Endothelial cell of umbilical vein (primary cell): Measurements from ENCODE around the gene DUSP10. TPM values are rescaled to one million over a fixed set of nuclear protein-coding genes. Genes with fewer than 3 reads are reported as not detected.

Experiments
- BruUV-seq: library from RNA; stranded (reverse); fragments of 400-500 nt; replicated peaks from 2 replicates; lab custom pipeline; 2021; lab: Mats Ljungman, UMichigan
- CTCF ChIA-PET: fragments of 300-600, 350-600 bp; sonication (Branson Sonifier 250); formaldehyde crosslinking; loops from one replicate; lab custom pipeline; 2021; ENCODE audit warnings: antibody characterized with exemption, inconsistent platforms; lab: Charles Lee
- POLR2A ChIA-PET: fragments of 300-600, 350-600 bp; sonication (Branson Sonifier 250); formaldehyde crosslinking; loops from one replicate; lab custom pipeline; 2021; ENCODE audit warnings: antibody characterized with exemption, inconsistent platforms; lab: Charles Lee
- DNase-seq: peaks from one replicate; pipeline ENCODE4 v3.0.0-alpha.2; 2011; ENCODE audit warnings: low read depth, low spot score
- FAIRE-seq: peaks from 2 replicates; lab custom pipeline; 2011; peaks lifted over from hg19 to GRCh38; lab: Jason Lieb, UNC
- H2AFZ ChIP-seq: 2 replicates; pipeline ENCODE4 v1.6.0; 2012; ENCODE audit warnings: low read depth, low read length, control low read depth, inconsistent platforms
- H3K27ac ChIP-seq: 2 replicates; pipeline ENCODE4 v1.5.1; 2011; ENCODE audit warnings: low read depth, mild to moderate bottlenecking, control low read depth, low read length, moderate library complexity; ENCODE audit not compliant: insufficient read depth
- H3K27me3 ChIP-seq, 2 experiments: 2 replicates each; pipeline versions ENCODE4 v1.6.0 to v1.6.1; 2011; ENCODE audit warnings: low read length in 2 of 2, mixed read lengths in 1 of 2; ENCODE audit not compliant: control insufficient read depth in 2 of 2, insufficient read depth in 2 of 2
- H3K36me3 ChIP-seq, 2 experiments: 2 replicates in 1 of 2; 3 replicates in 1 of 2; pipeline ENCODE4 v1.5.1; 2011; ENCODE audit warnings: low read length in 2 of 2, mild to moderate bottlenecking in 1 of 2, moderate library complexity in 1 of 2; ENCODE audit not compliant: control insufficient read depth in 2 of 2, insufficient read depth in 2 of 2; ENCODE audit errors: extremely low read depth in 1 of 2
- H3K4me1 ChIP-seq: 3 replicates; pipeline ENCODE4 v1.5.1; 2011; ENCODE audit warnings: mild to moderate bottlenecking, low read length; ENCODE audit not compliant: control insufficient read depth, insufficient read depth; ENCODE audit errors: extremely low read depth
- H3K4me2 ChIP-seq: 2 replicates; pipeline ENCODE4 v1.6.1; 2011; ENCODE audit warnings: low read length, control low read depth, mixed read lengths; ENCODE audit not compliant: insufficient read depth
- H3K4me3 ChIP-seq, 3 experiments: fragments of 200-600 bp in 1 of 3; sonication (generic), shearing (Covaris generic) in 1 of 3; replicated peaks in 1 of 3; 2 replicates each; pipeline ENCODE4 v1.5.1; 2011 to 2016; ENCODE audit warnings: control low read depth in 3 of 3, low read length in 3 of 3, mild to moderate bottlenecking in 2 of 3, inconsistent platforms in 1 of 3, low read depth in 1 of 3, moderate library complexity in 1 of 3; ENCODE audit not compliant: insufficient read depth in 1 of 3
- H3K79me2 ChIP-seq: 2 replicates; pipeline ENCODE4 v1.6.0; 2012; ENCODE audit warnings: low read length, inconsistent platforms; ENCODE audit not compliant: control insufficient read depth, insufficient read depth
- H3K9ac ChIP-seq: replicated peaks from 2 replicates; pipeline ENCODE3; 2011; ENCODE audit warnings: low read length, control low read depth; ENCODE audit not compliant: insufficient read depth; ENCODE audit errors: extremely low read depth
- H3K9me1 ChIP-seq: replicated peaks from 3 replicates; pipeline ENCODE4 v1.6.0; 2011; ENCODE audit warnings: mild to moderate bottlenecking, low read length; ENCODE audit not compliant: control insufficient read depth, insufficient read depth; ENCODE audit errors: extremely low read depth
- H3K9me3 ChIP-seq: replicated peaks from 2 replicates; pipeline ENCODE4 v1.5.1; 2012; ENCODE audit warnings: low read length, inconsistent platforms; ENCODE audit not compliant: control insufficient read depth, insufficient read depth
- H4K20me1 ChIP-seq: replicated peaks from 2 replicates; pipeline ENCODE3; 2011; ENCODE audit warnings: mild to moderate bottlenecking, low read length; ENCODE audit not compliant: control insufficient read depth, insufficient read depth; ENCODE audit errors: extremely low read depth
- EZH2 ChIP-seq: IDR thresholded peaks from 2 replicates; pipeline ENCODE4 v1.6.1; 2012; ENCODE audit warnings: borderline replicate concordance, low read depth, mild to moderate bottlenecking, moderate library complexity, low read length, inconsistent platforms; ENCODE audit not compliant: severe bottlenecking
- FOS ChIP-seq: IDR thresholded peaks from 2 replicates; pipeline ENCODE4 v1.6.1; 2011; ENCODE audit warnings: mild to moderate bottlenecking, low read length, moderate library complexity, borderline replicate concordance; ENCODE audit not compliant: insufficient read depth
- GATA2 ChIP-seq: IDR thresholded peaks from 2 replicates; pipeline ENCODE4 v1.7.0; 2011; ENCODE audit warnings: low read depth, mild to moderate bottlenecking, moderate library complexity, mixed read lengths, low read length; ENCODE audit not compliant: insufficient read length, insufficient read depth
- JUN ChIP-seq: IDR thresholded peaks from 2 replicates; pipeline ENCODE4 v1.6.1; 2011; ENCODE audit warnings: borderline replicate concordance, low read depth; ENCODE audit not compliant: insufficient read length, insufficient read depth
- MYC ChIP-seq: IDR thresholded peaks from one replicate; pipeline ENCODE4 v1.6.1; 2011; ENCODE audit warnings: mild to moderate bottlenecking, low read depth, low read length
- POLR2A ChIP-seq: IDR thresholded peaks from 2 replicates; pipeline ENCODE4 v1.6.1; 2012; ENCODE audit warnings: low read depth, mild to moderate bottlenecking, control low read depth, low read length
- POLR2AphosphoS5 ChIP-seq: IDR thresholded peaks from 2 replicates; pipeline ENCODE4 v1.6.1; 2012; ENCODE audit warnings: low read depth, mild to moderate bottlenecking, control low read depth, low read length, moderate library complexity; ENCODE audit not compliant: insufficient read depth
- dilution Hi-C: fragments of 300-500 bp; cut with MboI; formaldehyde crosslinking; loops from one replicate; pipeline ENCODE4 v1.15.0; 2019; ENCODE audit warnings: low sequenced_read_pairs; ENCODE audit not compliant: extremely low pct_ligation_motif_present
- intact Hi-C: fragments of 100-400 bp; cut with micrococcal nuclease; formaldehyde crosslinking; loops from one replicate; pipeline ENCODE4 v1.10.0; 2022
- polyA plus RNA-seq, 4 experiments: library from polyadenylated mRNA; depleted of rRNA in 3 of 4; stranded (reverse) in 3 of 4; unstranded in 1 of 4; fragments of >200 nt; gene quantifications; 2 replicates each; pipeline versions ENCODE4 v1.2.1 to v1.2.3, GENCODE V29; 2011 to 2012; ENCODE audit warnings: missing spikeins in 1 of 4
- total RNA-seq: library from RNA; stranded (reverse); gene quantifications from 2 replicates; pipeline ENCODE4 v1.2.3, GENCODE V29; 2021
- TF ChIP-seq, protein P1 (sequence below), 2 donors: IDR thresholded peaks; 1 replicate in 1 of 2; 2 replicates in 1 of 2; pipeline ENCODE4 v1.5.1; 2011; ENCODE audit warnings: low read length in 2 of 2, mild to moderate bottlenecking in 2 of 2, moderate library complexity in 2 of 2, control low read depth in 1 of 2, inconsistent platforms in 1 of 2, low read depth in 1 of 2; ENCODE audit not compliant: insufficient read depth in 1 of 2; ENCODE audit errors: extremely low read depth in 1 of 2
- TF ChIP-seq, protein P2 (sequence below): IDR thresholded peaks from 2 replicates; pipeline ENCODE4 v1.6.1; 2011; ENCODE audit not compliant: insufficient read depth, insufficient read length

Gene DUSP10
- total and polyA plus RNA-seq, 2 donors (not counting 3 experiments of a cell fraction or from before 2014, with no cell fraction given): 1.6 to 1.9 TPM

DNA sequence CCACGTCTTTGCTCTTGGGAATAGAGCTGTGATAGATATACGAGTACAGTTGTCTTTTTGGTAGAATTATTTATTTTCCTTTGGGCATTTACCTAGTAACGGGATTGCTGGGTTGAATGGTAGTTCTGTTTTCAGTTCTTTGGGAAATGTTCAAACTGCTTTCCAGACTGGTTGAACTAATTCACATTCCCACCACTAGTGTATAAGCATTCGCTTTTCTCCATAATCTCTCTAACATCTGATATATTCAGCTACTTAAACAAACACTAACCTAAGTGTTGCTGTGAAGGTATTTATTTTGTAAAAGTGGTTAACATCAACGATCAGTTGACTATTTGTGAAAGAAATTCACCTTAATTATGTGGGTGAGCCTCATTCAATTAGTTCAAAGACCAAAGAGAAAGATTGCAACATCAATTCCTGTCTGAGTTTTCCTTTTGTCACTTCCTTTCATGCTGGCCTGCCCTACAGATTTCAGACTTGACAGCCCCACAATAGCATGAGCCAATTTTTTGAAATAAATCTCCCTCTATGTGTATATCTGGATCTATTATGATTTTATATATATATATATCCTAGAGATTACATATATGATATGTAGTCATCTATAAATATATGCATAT is 26.7 kb upstream of the DUSP10 start:
- H3K4me2 ChIP-seq: no peak overlapping the region
- no peaks in the 10 kb centered on the region for H3K36me3 ChIP-seq
- dilution Hi-C loops: no loop called here
- H3K9me1 ChIP-seq: no peaks in the 10 kb centered on the region
- H3K27me3 ChIP-seq: no peaks in the 10 kb centered on the region
- CTCF ChIA-PET: no interaction called here
- H3K27ac ChIP-seq: no peak overlapping the region
- no peaks in the 10 kb centered on the region for H3K9me3 ChIP-seq
- H3K79me2 ChIP-seq: no peaks in the 10 kb centered on the region
- FAIRE-seq: no peak
- peak; percentile 32 for DNase-seq
- no peak overlapping the region for H3K9ac ChIP-seq
- intact Hi-C loops: no loop called here
- H4K20me1 ChIP-seq: no peaks in the 10 kb centered on the region
- no TSS peak for BruUV-seq
- no peak for TF ChIP-seq MYC
- no peak for TF ChIP-seq POLR2AphosphoS5
- TF ChIP-seq GATA2: no peak
- TF ChIP-seq, protein P1, sequence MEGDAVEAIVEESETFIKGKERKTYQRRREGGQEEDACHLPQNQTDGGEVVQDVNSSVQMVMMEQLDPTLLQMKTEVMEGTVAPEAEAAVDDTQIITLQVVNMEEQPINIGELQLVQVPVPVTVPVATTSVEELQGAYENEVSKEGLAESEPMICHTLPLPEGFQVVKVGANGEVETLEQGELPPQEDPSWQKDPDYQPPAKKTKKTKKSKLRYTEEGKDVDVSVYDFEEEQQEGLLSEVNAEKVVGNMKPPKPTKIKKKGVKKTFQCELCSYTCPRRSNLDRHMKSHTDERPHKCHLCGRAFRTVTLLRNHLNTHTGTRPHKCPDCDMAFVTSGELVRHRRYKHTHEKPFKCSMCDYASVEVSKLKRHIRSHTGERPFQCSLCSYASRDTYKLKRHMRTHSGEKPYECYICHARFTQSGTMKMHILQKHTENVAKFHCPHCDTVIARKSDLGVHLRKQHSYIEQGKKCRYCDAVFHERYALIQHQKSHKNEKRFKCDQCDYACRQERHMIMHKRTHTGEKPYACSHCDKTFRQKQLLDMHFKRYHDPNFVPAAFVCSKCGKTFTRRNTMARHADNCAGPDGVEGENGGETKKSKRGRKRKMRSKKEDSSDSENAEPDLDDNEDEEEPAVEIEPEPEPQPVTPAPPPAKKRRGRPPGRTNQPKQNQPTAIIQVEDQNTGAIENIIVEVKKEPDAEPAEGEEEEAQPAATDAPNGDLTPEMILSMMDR (IDR thresholded peaks at IDR 0.05; ENCODE audit: extremely low read depth in 1 of 2, insufficient read depth in 1 of 2, low read depth in 1 of 2, low read length in 2 of 2): no peak
- no peak for TF ChIP-seq FOS
- TF ChIP-seq POLR2A: no peak
- TF ChIP-seq, protein P2, sequence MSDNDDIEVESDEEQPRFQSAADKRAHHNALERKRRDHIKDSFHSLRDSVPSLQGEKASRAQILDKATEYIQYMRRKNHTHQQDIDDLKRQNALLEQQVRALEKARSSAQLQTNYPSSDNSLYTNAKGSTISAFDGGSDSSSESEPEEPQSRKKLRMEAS: no peak
- no peak for TF ChIP-seq JUN
- no peak for TF ChIP-seq EZH2
- POLR2A ChIA-PET: no interaction called here
- H2AFZ ChIP-seq: no peak overlapping the region
- peaks cover 17% of the 10 kb centered on the region for H3K4me1 ChIP-seq
- H3K4me3 ChIP-seq: no peak overlapping the region
